HS-5 (cell line): ENCODE measurements around the gene CEP78.

Source experiments
- DNase-seq: peaks from one replicate; pipeline ENCODE4 v3.0.0-alpha.2; 2012; ENCODE audit warnings: low read depth

Gene CEP78

GRCh38 chr9:78286946-78287388 lies 51.1 kb downstream of the CEP78 start:
- no peak for DNase-seq

DNA sequence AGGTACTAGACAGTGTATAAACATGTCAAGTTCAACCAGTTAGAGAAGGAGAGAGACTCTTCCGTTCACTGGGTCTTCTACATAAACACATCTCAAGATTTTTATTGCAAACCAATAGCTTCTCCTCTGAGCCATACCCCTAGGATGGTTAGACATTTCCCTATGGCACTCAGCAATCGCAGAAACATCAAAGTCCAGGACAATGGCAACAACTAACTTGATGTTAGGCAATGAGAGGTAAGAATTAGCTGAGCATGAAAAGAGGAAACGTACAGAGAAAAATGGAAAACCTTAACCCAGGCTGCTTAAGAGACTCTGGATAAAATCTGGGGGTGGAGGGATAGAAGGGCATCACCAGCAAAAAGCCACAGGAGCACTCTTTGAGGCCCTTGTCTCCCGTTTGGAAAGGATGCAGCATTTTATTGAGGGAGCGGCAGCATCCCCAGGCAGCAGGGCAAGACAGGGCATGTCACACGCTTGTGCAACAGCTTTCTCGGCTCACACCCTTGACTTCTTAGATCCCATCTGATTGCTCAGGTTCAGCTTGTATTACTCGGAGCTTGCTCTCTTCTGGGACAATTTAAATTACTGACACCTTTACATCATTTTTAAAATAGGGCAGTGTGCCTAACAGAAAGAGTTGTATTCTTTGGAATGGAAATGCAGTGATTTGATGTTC lies 52.5 kb downstream of the CEP78 start:
- no peak for DNase-seq

DNA sequence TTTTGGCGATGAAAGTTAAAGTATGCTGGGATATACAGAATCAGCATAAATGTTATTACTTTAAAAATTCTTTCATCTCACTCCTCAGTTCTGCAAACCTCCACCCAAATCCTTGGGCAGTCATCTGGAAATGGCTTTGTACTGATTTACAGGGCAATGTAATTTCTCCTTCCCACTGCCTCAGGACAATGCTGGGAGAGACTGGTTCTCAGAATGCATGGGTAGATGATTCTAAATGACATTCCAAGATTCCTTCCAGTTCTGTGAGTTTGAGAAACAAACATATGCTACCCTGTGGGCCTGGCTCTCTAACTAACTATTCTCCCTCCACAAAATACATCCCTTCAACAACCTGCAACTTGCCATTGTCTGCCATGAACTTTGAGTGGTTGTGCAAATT lies 53.6 kb downstream of the CEP78 start:
- DNase-seq = no peak

GRCh38 chr9:78291240-78291925 lies 55.5 kb downstream of the CEP78 start:
- DNase-seq = no peak

- no peak for DNase-seq
Measured at GRCh38 chr9:78292026-78292425, 56.2 kb downstream of the CEP78 start.

GRCh38 chr9:78292716-78293497 lies 57.0 kb downstream of the CEP78 start:
- no peak for DNase-seq

GRCh38 chr9:78294290-78295176 lies 58.7 kb downstream of the CEP78 start:
- no peak for DNase-seq

DNA sequence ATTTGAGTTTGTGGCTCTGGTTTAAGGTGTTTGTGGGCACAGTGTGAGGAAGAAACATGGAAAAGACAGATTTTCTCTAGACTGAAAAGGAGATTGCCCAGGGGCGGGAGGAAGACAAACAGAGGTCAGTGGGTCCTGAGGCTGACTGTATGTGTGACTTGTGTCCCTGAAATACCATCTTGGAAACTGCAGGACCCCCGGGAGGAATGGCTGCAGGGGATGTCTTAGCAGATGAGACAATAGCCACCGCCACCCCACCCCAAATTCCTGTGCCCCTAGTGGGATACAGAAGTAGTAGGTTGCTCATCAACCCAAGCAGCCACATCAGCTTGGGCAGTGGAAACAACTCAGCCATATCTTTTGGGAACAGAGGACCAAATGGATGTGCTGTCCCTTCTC lies 59.3 kb downstream of the CEP78 start:
- DNase-seq = no peak

DNA sequence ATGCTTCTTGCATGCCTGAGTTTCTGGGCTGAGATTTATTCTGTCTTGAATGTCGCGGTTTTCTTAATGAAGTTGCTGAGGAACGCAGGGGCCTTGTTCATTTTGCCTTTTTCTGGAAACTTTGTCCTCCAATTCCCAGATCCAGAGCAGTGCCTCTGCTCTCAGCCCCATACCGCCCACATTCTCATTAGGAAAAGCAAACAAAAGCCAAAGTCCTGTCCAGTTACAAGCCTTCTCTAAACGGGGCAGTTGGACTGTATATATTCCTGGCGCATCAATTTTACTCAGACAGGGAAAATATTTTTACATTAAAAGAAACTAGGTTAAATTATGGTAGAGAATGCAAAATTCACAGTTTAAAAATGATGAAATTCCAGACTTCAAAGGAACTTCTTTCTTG lies 59.9 kb downstream of the CEP78 start:
- no peak for DNase-seq

DNA sequence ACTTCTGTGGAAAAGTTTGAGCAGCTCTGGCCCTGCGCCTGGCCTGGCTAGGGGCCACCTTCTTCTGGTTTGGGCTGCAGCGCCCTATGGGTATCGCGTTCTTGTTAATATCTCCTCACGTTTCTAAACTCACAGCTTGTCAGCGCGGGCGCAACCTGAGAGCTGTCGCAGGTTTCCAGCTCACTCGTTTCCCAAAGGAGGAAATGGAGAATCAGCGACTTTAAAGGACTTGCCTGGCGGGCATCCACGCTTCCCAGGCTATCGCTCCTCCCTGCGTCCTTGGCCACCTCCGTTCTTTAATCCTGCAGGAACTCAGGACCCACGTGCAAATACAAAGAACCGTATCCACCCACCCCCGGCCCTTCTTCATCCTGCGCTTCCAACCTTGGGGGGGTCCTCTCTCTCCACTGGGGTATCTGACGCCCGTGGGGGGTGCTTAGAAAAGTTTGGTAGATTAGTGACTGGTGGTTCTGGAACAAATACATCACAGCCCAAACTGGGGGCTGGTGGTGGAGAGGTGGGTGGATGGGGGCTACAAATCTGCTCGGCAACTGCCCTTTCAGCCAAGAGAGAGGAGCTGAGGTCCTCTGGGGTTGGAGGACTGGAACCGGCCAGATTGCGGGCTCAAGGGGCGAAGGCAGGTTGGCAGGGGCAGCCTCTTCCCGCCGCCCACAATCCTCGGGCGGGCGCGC lies 60.5 kb downstream of the CEP78 start:
- DNase-seq = no peak

DNA sequence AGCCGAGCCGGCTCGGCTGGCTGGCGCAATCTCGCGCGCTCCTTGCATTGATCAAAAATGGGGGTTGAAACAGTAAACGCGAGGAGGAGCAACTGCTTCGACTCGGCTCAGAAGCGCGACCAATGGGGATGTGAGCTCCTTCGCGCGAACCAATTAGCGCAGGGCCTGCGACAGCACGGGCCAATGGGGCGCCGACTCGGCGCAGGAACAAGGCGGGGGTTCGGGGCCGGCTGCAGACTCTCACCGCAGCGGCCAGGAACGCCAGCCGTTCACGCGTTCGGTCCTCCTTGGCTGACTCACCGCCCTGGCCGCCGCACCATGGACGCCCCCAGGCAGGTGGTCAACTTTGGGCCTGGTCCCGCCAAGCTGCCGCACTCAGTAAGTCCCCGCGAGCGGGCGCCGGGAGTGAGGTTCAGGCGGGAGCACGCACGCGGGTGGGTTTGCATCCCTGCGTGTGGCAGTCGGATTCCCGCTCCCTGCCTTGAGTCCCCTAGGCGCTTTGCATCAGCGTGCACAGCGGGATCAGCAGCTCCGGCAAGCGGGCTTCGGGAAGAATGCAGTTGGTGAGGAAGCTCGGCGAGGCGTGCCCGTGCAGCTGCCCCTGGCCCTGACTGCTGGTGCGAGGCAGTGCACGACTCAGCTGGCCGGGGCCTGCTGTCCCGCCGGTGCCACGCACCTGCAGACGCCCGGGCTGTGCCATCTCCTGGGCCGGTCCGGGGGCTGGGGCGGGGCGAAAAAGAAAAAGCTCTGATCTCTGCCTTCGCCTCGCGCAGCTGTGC lies 61.2 kb downstream of the CEP78 start, which contains the start of gene PSAT1:
PSAT1 (plus strand) TSS at position 233 of the 779 bp plus-strand sequence; CDS start at position 319, 86 bp downstream.
- peak; percentile 92 for DNase-seq

- DNase-seq = no peak
Measured at GRCh38 chr9:78297672-78297961, 61.7 kb downstream of the CEP78 start.

- no peak for DNase-seq
Measured at GRCh38 chr9:78298046-78298765, 62.3 kb downstream of the CEP78 start.

- DNase-seq = no peak
Measured at GRCh38 chr9:78300209-78300608, 64.3 kb downstream of the CEP78 start.

GRCh38 chr9:78301466-78301865 lies 65.6 kb downstream of the CEP78 start:
- DNase-seq = no peak

GRCh38 chr9:78303377-78304062 lies 67.6 kb downstream of the CEP78 start:
- DNase-seq = no peak

DNA sequence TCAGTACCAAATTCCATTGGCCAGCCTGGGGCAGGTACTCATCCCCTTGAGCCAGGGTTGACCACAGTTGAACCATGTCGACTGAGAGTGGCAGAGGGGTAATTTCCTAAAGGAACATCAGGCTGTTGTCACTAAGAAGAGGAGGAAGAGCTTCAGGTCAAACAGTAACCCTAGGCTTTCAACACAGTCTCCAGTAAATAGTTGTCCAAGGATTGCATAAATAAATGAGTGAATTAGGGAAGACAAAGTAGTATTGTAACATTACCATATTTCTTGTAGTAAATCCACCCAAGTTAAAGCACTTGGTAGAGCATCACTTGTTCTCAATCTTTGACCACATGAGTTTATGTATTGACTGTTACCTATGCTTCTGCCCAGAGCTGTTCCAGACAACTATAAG lies 68.5 kb downstream of the CEP78 start:
- no peak for DNase-seq

GRCh38 chr9:78306222-78307076 lies 70.6 kb downstream of the CEP78 start:
- no peak for DNase-seq
